Parathyroid adenoma (tissue), 2 donors: ENCODE results near the gene SLC22A16.

Experiments used
- H2AFZ ChIP-seq: fragments of 300-600 bp; sonication (generic); one replicate; pipeline ENCODE4 v1.7.0; 2017; ENCODE audit warnings: antibody characterized with exemption, mild to moderate bottlenecking
- H3K27ac ChIP-seq: fragments of 300-600 bp; sonication (generic); one replicate; pipeline ENCODE4 v1.7.0; 2017
- H3K27me3 ChIP-seq: fragments of 300-600 bp; sonication (generic); one replicate; pipeline ENCODE4 v1.7.0; 2017; ENCODE audit warnings: low read length; ENCODE audit not compliant: control insufficient read depth, insufficient read depth
- H3K36me3 ChIP-seq: fragments of 300-600 bp; sonication (generic); one replicate; pipeline ENCODE4 v1.7.0; 2017; ENCODE audit warnings: low read length; ENCODE audit not compliant: control insufficient read depth, insufficient read depth
- H3K4me1 ChIP-seq: fragments of 300-600 bp; sonication (generic); one replicate; pipeline ENCODE4 v1.7.0; 2017; ENCODE audit warnings: control low read depth
- H3K4me2 ChIP-seq: fragments of 300-600 bp; sonication (generic); one replicate; pipeline ENCODE4 v1.7.0; 2017; ENCODE audit warnings: low read length
- H3K4me3 ChIP-seq: fragments of 300-600 bp; sonication (generic); one replicate; pipeline ENCODE4 v1.7.0; 2017; ENCODE audit warnings: low read depth, low read length
- H3K79me2 ChIP-seq: fragments of 300-600 bp; sonication (generic); one replicate; pipeline ENCODE4 v1.7.0; 2017; ENCODE audit warnings: control low read depth
- H3K9ac ChIP-seq: fragments of 300-600 bp; sonication (generic); one replicate; pipeline ENCODE4 v1.7.0; 2017; ENCODE audit warnings: mild to moderate bottlenecking
- H3K9me3 ChIP-seq: fragments of 300-600 bp; sonication (generic); one replicate; pipeline ENCODE4 v1.7.0; 2017; ENCODE audit warnings: low read length; ENCODE audit not compliant: control insufficient read depth
- CTCF ChIP-seq: fragments of 300-600 bp; sonication (generic); IDR thresholded peaks from one replicate; pipeline ENCODE4 v1.7.0; 2017; ENCODE audit warnings: antibody characterized with exemption, mild to moderate bottlenecking
- donor health status: primary hyperparathyroidism.

Gene SLC22A16

GRCh38 chr6:110412360-110412759 lies 64.1 kb downstream of the SLC22A16 start:
- Histone ChIP-seq H2AFZ (no peak overlapping the region), H3K27me3 (no peaks in the 10 kb centered on the region), H3K4me3 (no peak overlapping the region), H3K4me2 (no peak overlapping the region), H3K9ac (no peak overlapping the region), H3K79me2 (no peaks in the 10 kb centered on the region), H3K4me1 (peaks cover 8% of the 10 kb centered on the region), H3K36me3 (no peaks in the 10 kb centered on the region), H3K27ac (no peak overlapping the region), H3K9me3 (no peaks in the 10 kb centered on the region)
- TF ChIP-seq CTCF, result no peak

- Histone ChIP-seq H3K9me3 (no peaks in the 10 kb centered on the region), H3K27ac (no peak overlapping the region), H3K9ac (no peak overlapping the region), H3K79me2 (no peaks in the 10 kb centered on the region), H3K4me3 (no peak overlapping the region), H2AFZ (no peak overlapping the region), H3K4me1 (peaks cover 6% of the 10 kb centered on the region), H3K4me2 (no peak overlapping the region), H3K36me3 (no peaks in the 10 kb centered on the region), H3K27me3 (no peaks in the 10 kb centered on the region)
- no peak for TF ChIP-seq CTCF
These were observed 65.9 kb downstream of the SLC22A16 start for GRCh38 chr6:110410511-110410910.

GRCh38 chr6:110409794-110410193 lies 66.6 kb downstream of the SLC22A16 start:
- Histone ChIP-seq H3K27ac (no peak overlapping the region), H2AFZ (no peak overlapping the region), H3K36me3 (no peaks in the 10 kb centered on the region), H3K9ac (no peak overlapping the region), H3K27me3 (no peaks in the 10 kb centered on the region), H3K9me3 (no peaks in the 10 kb centered on the region), H3K79me2 (no peaks in the 10 kb centered on the region), H3K4me1 (peaks cover 4% of the 10 kb centered on the region), H3K4me2 (no peak overlapping the region), H3K4me3 (no peak overlapping the region)
- TF ChIP-seq CTCF, result no peak

GRCh38 chr6:110408901-110409300 lies 67.5 kb downstream of the SLC22A16 start:
- Histone ChIP-seq H2AFZ (no peak overlapping the region), H3K27ac (no peak overlapping the region), H3K36me3 (no peaks in the 10 kb centered on the region), H3K4me3 (no peak overlapping the region), H3K4me2 (no peak overlapping the region), H3K4me1 (no peaks in the 10 kb centered on the region), H3K79me2 (no peaks in the 10 kb centered on the region), H3K9me3 (no peaks in the 10 kb centered on the region), H3K27me3 (no peaks in the 10 kb centered on the region), H3K9ac (no peak overlapping the region)
- TF ChIP-seq CTCF, result no peak

GRCh38 chr6:110404607-110405006 lies 71.8 kb downstream of the SLC22A16 start:
- Histone ChIP-seq H3K4me2 (no peak overlapping the region), H3K9me3 (no peaks in the 10 kb centered on the region), H3K36me3 (no peaks in the 10 kb centered on the region), H3K9ac (no peak overlapping the region), H3K4me3 (no peak overlapping the region), H3K4me1 (no peaks in the 10 kb centered on the region), H2AFZ (no peak overlapping the region), H3K27ac (no peak overlapping the region), H3K79me2 (no peaks in the 10 kb centered on the region), H3K27me3 (no peaks in the 10 kb centered on the region)
- no peak for TF ChIP-seq CTCF
